Mesendoderm (in vitro differentiated cells): ENCODE data around the gene RASGRP2.

Source experiments
- DNase-seq: peaks from one replicate; pipeline ENCODE4 v3.0.0; 2013
- H2AK5ac ChIP-seq: 2 replicates; pipeline ENCODE4 v1.6.1; 2013; ENCODE audit warnings: low read length, inconsistent platforms
- H2BK120ac ChIP-seq: 2 replicates; pipeline ENCODE4 v1.6.1; 2013; ENCODE audit warnings: low read depth, mild to moderate bottlenecking, low read length, moderate library complexity, mixed read lengths
- H2BK15ac ChIP-seq: replicated peaks from 2 replicates; pipeline ENCODE4 v1.6.1; 2013; ENCODE audit warnings: low read depth, mild to moderate bottlenecking, moderate library complexity
- H2BK5ac ChIP-seq: 2 replicates; pipeline ENCODE4 v1.6.1; 2013; ENCODE audit warnings: low read length, inconsistent platforms
- H3K18ac ChIP-seq: 2 replicates; pipeline ENCODE4 v1.6.1; 2013; ENCODE audit warnings: mild to moderate bottlenecking, low read length, mixed read lengths
- H3K23ac ChIP-seq: one replicate; pipeline ENCODE4 v1.6.1; 2013; ENCODE audit warnings: low read length
- H3K27ac ChIP-seq: 2 replicates; pipeline ENCODE4 v1.5.1; 2013; ENCODE audit warnings: low read depth, mild to moderate bottlenecking, inconsistent platforms, low read length, moderate library complexity
- H3K27me3 ChIP-seq: 2 replicates; pipeline ENCODE4 v1.6.1; 2013; ENCODE audit warnings: low read length, control low read depth, mild to moderate bottlenecking, inconsistent platforms; ENCODE audit not compliant: insufficient read depth, poor library complexity
- H3K36me3 ChIP-seq: 2 replicates; pipeline ENCODE4 v1.6.1; 2013; ENCODE audit warnings: low read length, inconsistent platforms; ENCODE audit not compliant: control insufficient read depth, insufficient read depth
- H3K4ac ChIP-seq: one replicate; pipeline ENCODE4 v1.6.1; 2013; ENCODE audit warnings: low read depth, mild to moderate bottlenecking, low read length, moderate library complexity
- H3K4me1 ChIP-seq: 2 replicates; pipeline ENCODE4 v1.6.1; 2013; ENCODE audit warnings: low read depth, low read length, inconsistent platforms; ENCODE audit not compliant: control insufficient read depth
- H3K4me2 ChIP-seq: 2 replicates; pipeline ENCODE4 v1.6.1; 2013; ENCODE audit warnings: low read length
- H3K4me3 ChIP-seq: 2 replicates; pipeline ENCODE4 v1.5.1; 2013; ENCODE audit warnings: mild to moderate bottlenecking, low read length
- H3K56ac ChIP-seq: one replicate; pipeline ENCODE4 v1.6.1; 2013; ENCODE audit warnings: low read length
- H3K79me1 ChIP-seq: 2 replicates; pipeline ENCODE4 v1.6.1; 2013; ENCODE audit warnings: low read length, inconsistent platforms
- H3K79me2 ChIP-seq: 2 replicates; pipeline ENCODE4 v1.6.1; 2013; ENCODE audit warnings: mild to moderate bottlenecking, low read length; ENCODE audit not compliant: control insufficient read depth, insufficient read depth
- H3K9ac ChIP-seq: 2 replicates; pipeline ENCODE4 v1.6.1; 2013; ENCODE audit warnings: low read length, inconsistent platforms
- H4K5ac ChIP-seq: one replicate; pipeline ENCODE4 v1.6.1; 2013; ENCODE audit warnings: low read length
- H4K8ac ChIP-seq: one replicate; pipeline ENCODE4 v1.6.1; 2013; ENCODE audit warnings: low read depth, mild to moderate bottlenecking, control low read depth, low read length, moderate library complexity
- WGBS: extraction: QIAGEN DNeasy Blood & Tissue Kit; methylation state at CpG from one replicate; pipeline ENCODE4 v1.1.7; 2013; ENCODE audit warnings: low lambda C conversion rate, missing lambda C conversion rate; ENCODE audit not compliant: insufficient coverage; ENCODE audit errors: extremely low coverage; 5-methylcytosine and 5-hydroxymethylcytosine counted together

The RASGRP2 gene

DNA sequence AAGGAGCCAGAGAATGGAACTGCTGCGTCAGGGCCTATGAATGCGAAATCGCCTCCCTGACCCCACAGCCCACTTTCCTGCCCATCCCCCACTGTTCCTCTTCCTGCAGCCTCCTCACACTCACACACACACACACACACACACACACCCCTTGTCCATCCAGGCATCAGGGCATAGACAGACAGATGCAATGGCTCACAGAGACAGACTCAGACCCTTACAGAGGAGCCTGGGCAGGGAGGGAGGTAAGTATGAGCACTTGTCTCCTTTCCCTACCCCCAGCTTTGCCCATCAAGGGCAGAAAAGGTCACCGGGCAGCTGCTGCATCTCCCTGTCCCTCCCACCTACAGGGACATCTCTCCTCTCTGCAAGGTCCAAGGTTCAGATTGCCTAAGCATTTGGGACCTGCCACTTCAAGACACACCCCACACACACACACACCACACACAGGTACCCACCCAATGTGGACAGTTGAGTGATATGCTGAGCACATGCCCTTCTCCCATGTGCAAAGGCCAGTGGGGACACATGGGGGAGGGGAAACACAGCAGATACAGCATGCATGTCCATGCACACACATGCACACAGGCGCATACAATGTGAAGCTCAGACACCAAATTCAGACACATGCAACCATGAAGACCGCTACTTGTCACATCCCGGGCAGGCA lies 18.9 kb downstream of the RASGRP2 start:
- H3K4ac ChIP-seq: no peak overlapping the region
- H2BK120ac ChIP-seq: no peak overlapping the region
- DNase-seq: no peak
- no peak overlapping the region for H3K27ac ChIP-seq
- peaks cover 6% of the 10 kb centered on the region for H3K27me3 ChIP-seq
- no peak overlapping the region for H3K4me3 ChIP-seq
- H4K8ac ChIP-seq: no peak overlapping the region
- H2BK15ac ChIP-seq: no peak overlapping the region
- no CpG with 5 or more reads among the region's 7 CpGs for WGBS
- H3K23ac ChIP-seq: no peak overlapping the region
- H3K36me3 ChIP-seq: no peaks in the 10 kb centered on the region
- H3K18ac ChIP-seq: no peak overlapping the region
- no peak overlapping the region for H2BK5ac ChIP-seq
- no peak overlapping the region for H3K4me2 ChIP-seq
- H3K4me1 ChIP-seq: peaks cover 2% of the 10 kb centered on the region
- no peaks in the 10 kb centered on the region for H3K79me2 ChIP-seq
- no peaks in the 10 kb centered on the region for H3K79me1 ChIP-seq
- H4K5ac ChIP-seq: no peak overlapping the region
- peak overlapping the region; percentile 47 for H3K56ac ChIP-seq
- H2AK5ac ChIP-seq: no peak overlapping the region
- H3K9ac ChIP-seq: no peak overlapping the region

DNA sequence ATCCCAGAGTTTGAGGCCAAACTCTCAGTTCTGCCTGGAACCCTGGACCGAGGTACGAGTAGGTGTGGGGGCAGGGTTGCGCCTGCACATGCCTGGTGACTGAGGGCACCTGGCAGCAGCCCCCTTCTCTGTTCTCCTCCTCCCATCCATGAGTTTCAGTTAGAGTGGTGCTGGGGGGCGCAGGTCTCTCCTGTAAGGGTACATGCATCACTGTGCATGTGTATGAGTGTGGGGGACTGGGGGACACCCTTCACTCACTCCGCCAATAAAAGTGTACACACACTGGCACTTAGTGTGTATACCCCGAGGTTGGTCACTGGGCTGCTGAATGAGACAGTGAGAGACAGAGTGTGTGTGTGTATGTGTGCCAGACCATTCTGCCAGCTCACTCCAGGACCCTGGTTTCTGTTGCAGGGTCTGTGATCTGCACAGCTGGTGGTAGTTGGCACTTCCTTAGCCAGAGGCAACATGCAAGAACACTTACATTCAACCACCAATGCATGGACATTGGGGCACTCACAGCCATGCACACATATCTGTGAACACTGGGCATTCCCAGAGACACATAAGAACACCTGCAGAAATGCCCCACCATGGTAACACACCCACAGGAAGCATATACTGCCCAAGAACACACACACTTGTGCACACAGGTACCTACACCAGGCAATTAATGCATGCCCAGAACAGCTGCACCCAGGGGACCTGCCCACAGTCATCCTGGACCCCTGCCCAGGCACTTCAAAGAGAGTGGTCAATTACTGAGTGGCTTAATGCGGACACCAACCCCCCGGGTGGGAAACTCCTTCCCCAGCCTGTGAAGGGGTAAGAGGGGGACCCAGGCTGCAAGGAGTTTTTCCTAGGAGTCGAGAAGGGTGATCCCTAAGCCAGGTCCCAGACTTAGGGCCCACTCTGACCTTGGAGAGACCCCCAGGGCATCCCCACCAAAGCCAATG lies 19.8 kb downstream of the RASGRP2 start:
- Histone ChIP-seq H3K79me1 (no peaks in the 10 kb centered on the region), H3K4me2 (no peak overlapping the region), H2BK120ac (no peak overlapping the region), H3K27me3 (peaks cover 6% of the 10 kb centered on the region), H3K4ac (no peak overlapping the region), H4K8ac (no peak overlapping the region), H3K4me1 (peaks cover 2% of the 10 kb centered on the region), H4K5ac (no peak overlapping the region), H2BK5ac (no peak overlapping the region), H3K23ac (no peak overlapping the region), H2BK15ac (no peak overlapping the region), H3K79me2 (no peaks in the 10 kb centered on the region), H3K4me3 (no peak overlapping the region), H3K36me3 (no peaks in the 10 kb centered on the region), H3K18ac (no peak overlapping the region), H3K9ac (no peak overlapping the region), H3K56ac (no peak overlapping the region), H3K27ac (no peak overlapping the region), H2AK5ac (no peak overlapping the region)
- WGBS: no CpG with 5 or more reads among the region's 9 CpGs
- DNase-seq: no peak

GRCh38 chr11:64723117-64723906 lies 20.6 kb downstream of the RASGRP2 start, which contains the start of gene NRXN2:
TSS of gene NRXN2 (minus strand) at chr11:64723197. CDS start at chr11:64713699, 9,498 bp downstream.
- Histone ChIP-seq H3K4ac (no peak within 1 kb of the TSS), H2BK15ac (no peak within 1 kb of the TSS), H2BK5ac (no peak within 1 kb of the TSS), H3K4me2 (peak within 1 kb of the TSS; percentile 66), H3K27ac (no peak within 1 kb of the TSS), H2AK5ac (no peak within 1 kb of the TSS), H3K23ac (no peak within 1 kb of the TSS), H3K4me1 (peaks cover 2% of the 10 kb centered on the region), H3K36me3 (no peaks in the 10 kb centered on the region), H3K27me3 (peaks cover 6% of the 10 kb centered on the region), H3K79me1 (no peaks in the 10 kb centered on the region), H3K9ac (peak within 1 kb of the TSS; percentile 59), H2BK120ac (no peak within 1 kb of the TSS), H4K8ac (peak within 1 kb of the TSS; percentile 90), H3K18ac (peak within 1 kb of the TSS; percentile 86), H4K5ac (no peak within 1 kb of the TSS), H3K56ac (peak within 1 kb of the TSS; percentile 80), H3K79me2 (no peaks in the 10 kb centered on the region), H3K4me3 (peak within 1 kb of the TSS; percentile 44)
- no CpG with 5 or more reads among the region's 66 CpGs for WGBS
- peak; percentile 88 for DNase-seq

DNA sequence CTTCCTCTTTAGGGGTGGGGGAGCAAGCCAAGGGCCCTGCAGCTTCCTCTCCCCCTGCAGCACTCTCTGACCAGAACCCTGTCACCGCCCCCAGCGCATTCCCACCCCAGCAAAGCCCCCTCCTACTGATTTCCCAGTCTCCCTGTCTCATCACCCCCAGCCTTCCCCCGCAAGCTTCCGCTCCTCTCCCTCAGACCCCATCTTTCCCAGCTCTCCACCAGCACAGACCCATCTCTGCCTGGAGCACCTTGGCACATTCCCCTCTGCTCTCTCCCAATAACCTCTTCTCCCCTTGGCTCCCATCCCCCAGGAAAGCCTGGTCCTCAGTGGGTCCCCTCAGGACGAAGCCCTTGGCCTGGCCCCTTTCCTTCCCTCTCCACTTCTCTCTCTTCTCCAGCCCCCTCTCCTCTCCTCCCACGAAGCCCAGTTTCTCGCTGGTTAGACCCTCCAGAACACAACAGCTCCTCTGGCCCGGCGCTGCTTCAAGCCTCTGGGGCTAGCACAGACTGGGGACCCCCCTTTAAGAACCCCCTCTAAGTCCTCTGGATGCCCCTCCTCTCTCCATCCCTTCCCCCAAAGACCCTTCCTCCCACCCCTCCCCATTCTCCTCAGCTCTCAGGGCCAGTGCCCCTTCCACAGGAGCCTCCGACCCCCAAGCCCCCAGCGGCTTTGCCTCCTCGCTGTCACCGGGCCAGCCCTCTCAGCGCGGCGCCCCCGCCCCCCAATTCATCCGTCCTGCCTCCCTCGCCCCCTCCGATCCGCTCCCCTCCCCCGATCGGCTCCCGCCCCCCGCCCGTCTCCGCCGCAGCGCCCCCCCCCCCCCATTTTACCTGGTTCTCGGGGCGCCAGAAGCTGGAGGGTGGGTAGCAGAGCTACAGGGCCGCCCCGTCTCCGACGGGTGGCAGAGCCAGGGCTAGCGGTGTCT lies 21.5 kb downstream of the RASGRP2 start:
- Histone ChIP-seq H3K36me3 (no peaks in the 10 kb centered on the region), H4K8ac (no peak overlapping the region), H4K5ac (no peak overlapping the region), H3K79me2 (no peaks in the 10 kb centered on the region), H3K18ac (no peak overlapping the region), H3K9ac (no peak overlapping the region), H3K4me1 (peaks cover 2% of the 10 kb centered on the region), H3K23ac (no peak overlapping the region), H3K79me1 (no peaks in the 10 kb centered on the region), H2BK15ac (no peak overlapping the region), H2AK5ac (no peak overlapping the region), H3K56ac (no peak overlapping the region), H3K27ac (no peak overlapping the region), H3K4me2 (no peak overlapping the region), H2BK5ac (no peak overlapping the region), H3K4ac (no peak overlapping the region), H3K4me3 (no peak overlapping the region), H2BK120ac (no peak overlapping the region), H3K27me3 (peaks cover 6% of the 10 kb centered on the region)
- no CpG with 5 or more reads among the region's 36 CpGs for WGBS
- DNase-seq: no peak

DNA sequence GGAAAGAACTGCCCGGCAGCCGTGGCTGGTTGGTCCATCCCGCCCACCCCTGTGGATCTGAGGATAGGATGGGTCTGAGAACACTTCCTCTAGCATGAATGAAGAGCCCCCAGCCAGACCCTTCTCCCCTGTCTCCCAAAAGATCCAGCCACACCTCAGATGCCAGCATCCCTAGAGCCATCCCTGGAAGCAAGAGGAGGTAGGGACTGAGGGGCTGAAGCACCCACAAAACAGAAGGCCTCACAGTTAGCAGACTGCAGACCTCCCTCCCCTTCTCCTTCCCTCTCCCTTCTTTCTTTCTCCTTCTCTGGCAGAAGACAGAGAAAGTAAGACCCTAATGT lies 22.6 kb downstream of the RASGRP2 start:
- no peak overlapping the region for H3K9ac ChIP-seq
- no peaks in the 10 kb centered on the region for H3K36me3 ChIP-seq
- no peak overlapping the region for H3K23ac ChIP-seq
- no peak overlapping the region for H2BK120ac ChIP-seq
- no CpG with 5 or more reads among the region's 3 CpGs for WGBS
- no peak overlapping the region for H3K4me3 ChIP-seq
- no peak for DNase-seq
- H2AK5ac ChIP-seq: no peak overlapping the region
- H3K4me1 ChIP-seq: peaks cover under 1% of the 10 kb centered on the region
- no peak overlapping the region for H4K8ac ChIP-seq
- H3K27me3 ChIP-seq: peaks cover 6% of the 10 kb centered on the region
- no peak overlapping the region for H3K56ac ChIP-seq
- no peak overlapping the region for H2BK5ac ChIP-seq
- no peak overlapping the region for H2BK15ac ChIP-seq
- H3K18ac ChIP-seq: no peak overlapping the region
- no peaks in the 10 kb centered on the region for H3K79me2 ChIP-seq
- no peak overlapping the region for H4K5ac ChIP-seq
- H3K79me1 ChIP-seq: no peaks in the 10 kb centered on the region
- H3K4ac ChIP-seq: no peak overlapping the region
- no peak overlapping the region for H3K27ac ChIP-seq
- no peak overlapping the region for H3K4me2 ChIP-seq
